ENCODE results near the gene PRMT3.

The PRMT3 gene

DNA sequence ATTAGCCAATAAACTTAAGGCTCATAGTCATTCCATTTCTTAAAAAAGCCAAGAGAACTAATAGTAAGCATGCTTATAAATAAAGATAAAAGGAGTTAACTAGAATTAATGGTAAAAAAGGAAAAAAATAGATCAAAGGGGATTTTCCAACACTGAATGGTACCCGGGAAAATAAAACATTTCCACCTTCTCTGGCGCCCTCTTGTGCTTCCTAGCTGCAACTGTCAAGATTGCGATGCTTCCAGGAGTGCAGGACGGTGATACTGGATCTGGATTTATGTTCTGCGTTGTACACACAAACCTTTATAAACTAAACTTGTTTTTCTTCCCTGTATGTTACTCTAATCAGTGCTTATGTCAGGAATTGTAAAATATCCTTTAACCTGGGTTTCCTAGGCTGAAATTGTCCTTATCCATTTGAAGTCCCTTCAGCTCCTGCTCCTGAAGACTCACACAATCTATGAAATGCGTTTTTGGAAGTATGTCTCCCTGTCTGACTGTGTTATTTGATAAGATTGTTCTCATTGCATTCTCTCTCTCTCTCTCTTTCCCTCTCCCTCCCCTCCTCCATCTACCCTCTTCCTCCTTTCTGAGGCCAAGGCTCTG, 33.6 kb upstream of the PRMT3 start:
- Histone ChIP-seq H3K27ac (ENCODE audit: extremely low read depth, low read depth, low read length) (no peak overlapping the region), H3K36me3 (ENCODE audit: control insufficient read depth in 2 of 2, insufficient read depth in 1 of 2, low read length in 2 of 2) (no peaks in the 10 kb centered on the region), H3K9me3 (ENCODE audit: control insufficient read depth, insufficient read depth, low read depth, low read length) (no peaks in the 10 kb centered on the region), H3K4me3 (ENCODE audit: low read depth, low read length) (no peak overlapping the region), H3K4me1 (ENCODE audit: control insufficient read depth, insufficient read depth, low read length) (no peaks in the 10 kb centered on the region)
- POLR2A ChIA-PET: no interaction called here
- CTCF ChIA-PET: interaction anchor here (0.5 to 6.5 kb wide), 47 partner anchors 9 to 1276 kb away, joined by 3 to 107 read pairs (median 4); partner anchors contain the start of genes DBX1 and HTATIP2
- no peak for TF ChIP-seq ZNF221 (tag by site-specific recombination; IDR thresholded peaks at IDR 0.05; ENCODE audit: borderline replicate concordance)
- peak; percentile 55; the same call in 1 of the 2 replicates for TF ChIP-seq ZNF600 (tag by site-specific recombination; IDR thresholded peaks at IDR 0.05)
- TF ChIP-seq, protein P1, sequence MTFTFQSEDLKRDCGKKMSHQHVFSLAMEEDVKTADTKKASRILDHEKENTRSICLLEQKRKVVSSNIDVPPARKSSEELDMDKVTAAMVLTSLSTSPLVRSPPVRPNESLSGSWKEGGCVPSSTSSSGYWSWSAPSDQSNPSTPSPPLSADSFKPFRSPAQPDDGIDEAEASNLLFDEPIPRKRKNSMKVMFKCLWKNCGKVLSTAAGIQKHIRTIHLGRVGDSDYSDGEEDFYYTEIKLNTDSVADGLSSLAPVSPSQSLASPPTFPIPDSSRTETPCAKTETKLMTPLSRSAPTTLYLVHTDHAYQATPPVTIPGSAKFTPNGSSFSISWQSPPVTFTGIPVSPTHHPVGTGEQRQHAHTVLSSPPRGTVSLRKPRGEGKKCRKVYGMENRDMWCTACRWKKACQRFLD (tag by site-specific recombination; IDR thresholded peaks at IDR 0.05): no peak
- TF ChIP-seq ZNF654 (tag by site-specific recombination; IDR thresholded peaks at IDR 0.05; ENCODE audit: low read depth): peak; percentile 69
- no peak for TF ChIP-seq KLF7 (tag by site-specific recombination; IDR thresholded peaks at IDR 0.05; ENCODE audit: borderline replicate concordance)
- TF ChIP-seq ZNF549 (tag by site-specific recombination; IDR thresholded peaks at IDR 0.05): no peak
- TF ChIP-seq, protein P2, sequence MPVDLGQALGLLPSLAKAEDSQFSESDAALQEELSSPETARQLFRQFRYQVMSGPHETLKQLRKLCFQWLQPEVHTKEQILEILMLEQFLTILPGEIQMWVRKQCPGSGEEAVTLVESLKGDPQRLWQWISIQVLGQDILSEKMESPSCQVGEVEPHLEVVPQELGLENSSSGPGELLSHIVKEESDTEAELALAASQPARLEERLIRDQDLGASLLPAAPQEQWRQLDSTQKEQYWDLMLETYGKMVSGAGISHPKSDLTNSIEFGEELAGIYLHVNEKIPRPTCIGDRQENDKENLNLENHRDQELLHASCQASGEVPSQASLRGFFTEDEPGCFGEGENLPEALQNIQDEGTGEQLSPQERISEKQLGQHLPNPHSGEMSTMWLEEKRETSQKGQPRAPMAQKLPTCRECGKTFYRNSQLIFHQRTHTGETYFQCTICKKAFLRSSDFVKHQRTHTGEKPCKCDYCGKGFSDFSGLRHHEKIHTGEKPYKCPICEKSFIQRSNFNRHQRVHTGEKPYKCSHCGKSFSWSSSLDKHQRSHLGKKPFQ (tag by site-specific recombination; IDR thresholded peaks at IDR 0.05): no peak
- TF ChIP-seq, protein P3, sequence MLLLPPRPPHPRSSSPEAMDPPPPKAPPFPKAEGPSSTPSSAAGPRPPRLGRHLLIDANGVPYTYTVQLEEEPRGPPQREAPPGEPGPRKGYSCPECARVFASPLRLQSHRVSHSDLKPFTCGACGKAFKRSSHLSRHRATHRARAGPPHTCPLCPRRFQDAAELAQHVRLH (tag by site-specific recombination; IDR thresholded peaks at IDR 0.05): no peak
- TF ChIP-seq, protein P4, sequence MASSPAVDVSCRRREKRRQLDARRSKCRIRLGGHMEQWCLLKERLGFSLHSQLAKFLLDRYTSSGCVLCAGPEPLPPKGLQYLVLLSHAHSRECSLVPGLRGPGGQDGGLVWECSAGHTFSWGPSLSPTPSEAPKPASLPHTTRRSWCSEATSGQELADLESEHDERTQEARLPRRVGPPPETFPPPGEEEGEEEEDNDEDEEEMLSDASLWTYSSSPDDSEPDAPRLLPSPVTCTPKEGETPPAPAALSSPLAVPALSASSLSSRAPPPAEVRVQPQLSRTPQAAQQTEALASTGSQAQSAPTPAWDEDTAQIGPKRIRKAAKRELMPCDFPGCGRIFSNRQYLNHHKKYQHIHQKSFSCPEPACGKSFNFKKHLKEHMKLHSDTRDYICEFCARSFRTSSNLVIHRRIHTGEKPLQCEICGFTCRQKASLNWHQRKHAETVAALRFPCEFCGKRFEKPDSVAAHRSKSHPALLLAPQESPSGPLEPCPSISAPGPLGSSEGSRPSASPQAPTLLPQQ (tag by site-specific recombination; IDR thresholded peaks at IDR 0.05): no peak
- no peak for TF ChIP-seq YY2 (tag by site-specific recombination; IDR thresholded peaks at IDR 0.05)
- TF ChIP-seq, protein P5, sequence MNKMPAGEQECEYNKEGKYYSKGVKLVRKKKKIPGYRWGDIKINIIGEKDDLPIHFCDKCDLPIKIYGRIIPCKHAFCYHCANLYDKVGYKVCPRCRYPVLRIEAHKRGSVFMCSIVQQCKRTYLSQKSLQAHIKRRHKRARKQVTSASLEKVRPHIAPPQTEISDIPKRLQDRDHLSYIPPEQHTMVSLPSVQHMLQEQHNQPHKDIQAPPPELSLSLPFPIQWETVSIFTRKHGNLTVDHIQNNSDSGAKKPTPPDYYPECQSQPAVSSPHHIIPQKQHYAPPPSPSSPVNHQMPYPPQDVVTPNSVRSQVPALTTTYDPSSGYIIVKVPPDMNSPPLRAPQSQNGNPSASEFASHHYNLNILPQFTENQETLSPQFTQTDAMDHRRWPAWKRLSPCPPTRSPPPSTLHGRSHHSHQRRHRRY (tag by site-specific recombination; IDR thresholded peaks at IDR 0.05): no peak
- TF ChIP-seq ZNF629 (tag by site-specific recombination; IDR thresholded peaks at IDR 0.05): no peak
- TF ChIP-seq IKZF3 (tag by site-specific recombination; IDR thresholded peaks at IDR 0.05): 0 out of 2 replicates have a peak, but pooled peaks have one; percentile 23
- no peak for TF ChIP-seq ZNF777 (tag by site-specific recombination; IDR thresholded peaks at IDR 0.05; ENCODE audit: borderline replicate concordance)
- TF ChIP-seq ZNF10 (tag by site-specific recombination; IDR thresholded peaks at IDR 0.05): no peak
- TF ChIP-seq ZNF623 (tag by site-specific recombination; IDR thresholded peaks at IDR 0.05): no peak
- no peak for TF ChIP-seq ZNF561 (tag by site-specific recombination; IDR thresholded peaks at IDR 0.05; ENCODE audit: borderline replicate concordance)
- TF ChIP-seq, protein P6, sequence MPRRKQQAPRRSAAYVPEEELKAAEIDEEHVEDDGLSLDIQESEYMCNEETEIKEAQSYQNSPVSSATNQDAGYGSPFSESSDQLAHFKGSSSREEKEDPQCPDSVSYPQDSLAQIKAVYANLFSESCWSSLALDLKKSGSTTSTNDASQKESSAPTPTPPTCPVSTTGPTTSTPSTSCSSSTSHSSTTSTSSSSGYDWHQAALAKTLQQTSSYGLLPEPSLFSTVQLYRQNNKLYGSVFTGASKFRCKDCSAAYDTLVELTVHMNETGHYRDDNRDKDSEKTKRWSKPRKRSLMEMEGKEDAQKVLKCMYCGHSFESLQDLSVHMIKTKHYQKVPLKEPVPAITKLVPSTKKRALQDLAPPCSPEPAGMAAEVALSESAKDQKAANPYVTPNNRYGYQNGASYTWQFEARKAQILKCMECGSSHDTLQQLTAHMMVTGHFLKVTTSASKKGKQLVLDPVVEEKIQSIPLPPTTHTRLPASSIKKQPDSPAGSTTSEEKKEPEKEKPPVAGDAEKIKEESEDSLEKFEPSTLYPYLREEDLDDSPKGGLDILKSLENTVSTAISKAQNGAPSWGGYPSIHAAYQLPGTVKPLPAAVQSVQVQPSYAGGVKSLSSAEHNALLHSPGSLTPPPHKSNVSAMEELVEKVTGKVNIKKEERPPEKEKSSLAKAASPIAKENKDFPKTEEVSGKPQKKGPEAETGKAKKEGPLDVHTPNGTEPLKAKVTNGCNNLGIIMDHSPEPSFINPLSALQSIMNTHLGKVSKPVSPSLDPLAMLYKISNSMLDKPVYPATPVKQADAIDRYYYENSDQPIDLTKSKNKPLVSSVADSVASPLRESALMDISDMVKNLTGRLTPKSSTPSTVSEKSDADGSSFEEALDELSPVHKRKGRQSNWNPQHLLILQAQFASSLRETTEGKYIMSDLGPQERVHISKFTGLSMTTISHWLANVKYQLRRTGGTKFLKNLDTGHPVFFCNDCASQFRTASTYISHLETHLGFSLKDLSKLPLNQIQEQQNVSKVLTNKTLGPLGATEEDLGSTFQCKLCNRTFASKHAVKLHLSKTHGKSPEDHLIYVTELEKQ (tag by site-specific recombination; IDR thresholded peaks at IDR 0.05; ENCODE audit: borderline replicate concordance): no peak
- no peak for TF ChIP-seq ZBTB8A (tag by site-specific recombination; IDR thresholded peaks at IDR 0.05)
- TF ChIP-seq HOXA7 (CRISPR knock-in tag; IDR thresholded peaks at IDR 0.05; ENCODE audit: borderline replicate concordance): no peak
- TF ChIP-seq SCRT1 (tag by site-specific recombination; IDR thresholded peaks at IDR 0.05; ENCODE audit: borderline replicate concordance): no peak
- TF ChIP-seq, protein P7, sequence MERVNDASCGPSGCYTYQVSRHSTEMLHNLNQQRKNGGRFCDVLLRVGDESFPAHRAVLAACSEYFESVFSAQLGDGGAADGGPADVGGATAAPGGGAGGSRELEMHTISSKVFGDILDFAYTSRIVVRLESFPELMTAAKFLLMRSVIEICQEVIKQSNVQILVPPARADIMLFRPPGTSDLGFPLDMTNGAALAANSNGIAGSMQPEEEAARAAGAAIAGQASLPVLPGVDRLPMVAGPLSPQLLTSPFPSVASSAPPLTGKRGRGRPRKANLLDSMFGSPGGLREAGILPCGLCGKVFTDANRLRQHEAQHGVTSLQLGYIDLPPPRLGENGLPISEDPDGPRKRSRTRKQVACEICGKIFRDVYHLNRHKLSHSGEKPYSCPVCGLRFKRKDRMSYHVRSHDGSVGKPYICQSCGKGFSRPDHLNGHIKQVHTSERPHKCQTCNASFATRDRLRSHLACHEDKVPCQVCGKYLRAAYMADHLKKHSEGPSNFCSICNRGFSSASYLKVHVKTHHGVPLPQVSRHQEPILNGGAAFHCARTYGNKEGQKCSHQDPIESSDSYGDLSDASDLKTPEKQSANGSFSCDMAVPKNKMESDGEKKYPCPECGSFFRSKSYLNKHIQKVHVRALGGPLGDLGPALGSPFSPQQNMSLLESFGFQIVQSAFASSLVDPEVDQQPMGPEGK (tag by site-specific recombination; IDR thresholded peaks at IDR 0.05): no peak
- TF ChIP-seq, protein P8, sequence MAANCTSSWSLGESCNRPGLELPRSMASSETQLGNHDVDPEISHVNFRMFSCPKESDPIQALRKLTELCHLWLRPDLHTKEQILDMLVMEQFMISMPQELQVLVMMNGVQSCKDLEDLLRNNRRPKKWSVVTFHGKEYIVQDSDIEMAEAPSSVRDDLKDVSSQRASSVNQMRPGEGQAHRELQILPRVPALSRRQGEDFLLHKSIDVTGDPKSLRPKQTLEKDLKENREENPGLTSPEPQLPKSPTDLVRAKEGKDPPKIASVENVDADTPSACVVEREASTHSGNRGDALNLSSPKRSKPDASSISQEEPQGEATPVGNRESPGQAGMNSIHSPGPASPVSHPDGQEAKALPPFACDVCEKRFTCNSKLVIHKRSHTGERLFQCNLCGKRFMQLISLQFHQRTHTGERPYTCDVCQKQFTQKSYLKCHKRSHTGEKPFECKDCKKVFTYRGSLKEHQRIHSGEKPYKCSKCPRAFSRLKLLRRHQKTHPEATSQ (tag by site-specific recombination; IDR thresholded peaks at IDR 0.05): no peak
- TF ChIP-seq ZNF776 (tag by site-specific recombination; IDR thresholded peaks at IDR 0.05; ENCODE audit: borderline replicate concordance): no peak
